Loucy (cell line): ENCODE data around the gene PUS10.

Experiments used
- H2AFZ ChIP-seq: fragments of 200-600 bp; sonication (generic); 2 replicates; pipeline ENCODE4 v1.6.0; 2016; ENCODE audit warnings: antibody characterized with exemption, mild to moderate bottlenecking, low read length, moderate library complexity
- H3F3A ChIP-seq: fragments of 200-600 bp; 2 replicates; pipeline ENCODE4 v1.6.0; 2016; ENCODE audit warnings: antibody characterized with exemption, low read depth, mild to moderate bottlenecking
- H3K27me3 ChIP-seq: fragments of 200-600 bp; sonication (generic); 2 replicates; pipeline ENCODE4 v1.6.1; 2014; ENCODE audit warnings: low read length, mild to moderate bottlenecking; ENCODE audit not compliant: insufficient read depth, poor library complexity, severe bottlenecking
- H3K36me3 ChIP-seq: fragments of 200-600 bp; sonication (generic); 2 replicates; pipeline ENCODE4 v1.6.1; 2016; ENCODE audit warnings: low read length; ENCODE audit not compliant: insufficient read depth
- H3K4me1 ChIP-seq: fragments of 200-600 bp; sonication (generic); 2 replicates; pipeline ENCODE4 v1.5.1; 2014; ENCODE audit warnings: low read length, mild to moderate bottlenecking; ENCODE audit not compliant: insufficient read depth, poor library complexity, severe bottlenecking
- H3K4me2 ChIP-seq: fragments of 200-600 bp; sonication (generic); 2 replicates; pipeline ENCODE4 v1.6.0; 2014; ENCODE audit warnings: antibody characterized with exemption, low read length, low read depth, mild to moderate bottlenecking; ENCODE audit not compliant: poor library complexity, severe bottlenecking
- H3K4me3 ChIP-seq: fragments of 200-600 bp; sonication (generic); 2 replicates; pipeline ENCODE4 v1.5.1; 2014; ENCODE audit warnings: low read length, mild to moderate bottlenecking, mixed read lengths; ENCODE audit not compliant: poor library complexity, severe bottlenecking
- H3K79me2 ChIP-seq: fragments of 200-600 bp; sonication (generic); 2 replicates; pipeline ENCODE4 v1.6.1; 2014; ENCODE audit warnings: low read length; ENCODE audit not compliant: insufficient read depth
- H3K9ac ChIP-seq: fragments of 200-600 bp; sonication (generic); 2 replicates; pipeline ENCODE4 v1.6.0; 2014; ENCODE audit warnings: mild to moderate bottlenecking, low read depth, low read length, moderate library complexity; ENCODE audit not compliant: poor library complexity, severe bottlenecking
- H3K9me2 ChIP-seq: fragments of 200-600 bp; sonication (generic); replicated peaks from 2 replicates; pipeline ENCODE4 v1.6.1; 2016; ENCODE audit warnings: low read depth, low read length, mixed read lengths
- H3K9me3 ChIP-seq: fragments of 200-600 bp; sonication (generic); 2 replicates; pipeline ENCODE4 v1.6.1; 2014; ENCODE audit warnings: mild to moderate bottlenecking, antibody characterized with exemption, low read length, low read depth; ENCODE audit not compliant: insufficient read depth
- H4K20me1 ChIP-seq: fragments of 200-600 bp; sonication (generic); 2 replicates; pipeline ENCODE4 v1.6.0; 2014; ENCODE audit warnings: antibody characterized with exemption, low read length, mild to moderate bottlenecking; ENCODE audit not compliant: insufficient read depth, poor library complexity, severe bottlenecking
- EZH2phosphoT487 ChIP-seq: fragments of 200-600 bp; IDR thresholded peaks from 2 replicates; pipeline ENCODE4 v1.6.1; 2018; ENCODE audit warnings: antibody characterized with exemption, mild to moderate bottlenecking, moderate library complexity, borderline replicate concordance
- TF ChIP-seq, protein P1 (sequence below): fragments of 200-600 bp; sonication (generic); conservative IDR thresholded peaks from 2 replicates; pipeline ENCODE4 v1.5.1; 2014; ENCODE audit warnings: mild to moderate bottlenecking, antibody characterized with exemption, low read length

PUS10 gene

DNA sequence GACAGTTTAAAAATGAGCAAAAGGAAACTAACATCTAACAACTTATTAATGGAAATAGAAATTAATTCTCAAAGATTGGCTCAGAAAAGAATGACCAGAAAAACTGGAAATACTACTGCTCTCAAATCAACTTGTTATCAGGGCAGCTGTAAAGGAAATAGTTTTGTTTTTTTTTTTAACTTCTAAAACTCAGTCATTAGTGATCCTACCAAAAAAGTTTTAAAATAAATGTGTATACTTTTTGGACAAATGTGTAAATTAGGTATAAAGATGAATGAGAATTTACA, 52.6 kb downstream of the PUS10 start:
- peak overlapping the region; percentile 1 for H3K9ac ChIP-seq
- no peaks in the 10 kb centered on the region for H3K36me3 ChIP-seq
- H3K9me3 ChIP-seq = no peaks in the 10 kb centered on the region
- H3K27me3 ChIP-seq = no peaks in the 10 kb centered on the region
- peaks cover 24% of the 10 kb centered on the region for H3K4me1 ChIP-seq
- H3F3A ChIP-seq = no peaks in the 10 kb centered on the region
- H3K79me2 ChIP-seq = no peaks in the 10 kb centered on the region
- TF ChIP-seq, protein P1, sequence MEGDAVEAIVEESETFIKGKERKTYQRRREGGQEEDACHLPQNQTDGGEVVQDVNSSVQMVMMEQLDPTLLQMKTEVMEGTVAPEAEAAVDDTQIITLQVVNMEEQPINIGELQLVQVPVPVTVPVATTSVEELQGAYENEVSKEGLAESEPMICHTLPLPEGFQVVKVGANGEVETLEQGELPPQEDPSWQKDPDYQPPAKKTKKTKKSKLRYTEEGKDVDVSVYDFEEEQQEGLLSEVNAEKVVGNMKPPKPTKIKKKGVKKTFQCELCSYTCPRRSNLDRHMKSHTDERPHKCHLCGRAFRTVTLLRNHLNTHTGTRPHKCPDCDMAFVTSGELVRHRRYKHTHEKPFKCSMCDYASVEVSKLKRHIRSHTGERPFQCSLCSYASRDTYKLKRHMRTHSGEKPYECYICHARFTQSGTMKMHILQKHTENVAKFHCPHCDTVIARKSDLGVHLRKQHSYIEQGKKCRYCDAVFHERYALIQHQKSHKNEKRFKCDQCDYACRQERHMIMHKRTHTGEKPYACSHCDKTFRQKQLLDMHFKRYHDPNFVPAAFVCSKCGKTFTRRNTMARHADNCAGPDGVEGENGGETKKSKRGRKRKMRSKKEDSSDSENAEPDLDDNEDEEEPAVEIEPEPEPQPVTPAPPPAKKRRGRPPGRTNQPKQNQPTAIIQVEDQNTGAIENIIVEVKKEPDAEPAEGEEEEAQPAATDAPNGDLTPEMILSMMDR = no peak
- no peak for TF ChIP-seq EZH2phosphoT487
- no peaks in the 10 kb centered on the region for H3K9me2 ChIP-seq
- H2AFZ ChIP-seq = peak overlapping the region; percentile 83
- peak overlapping the region; percentile 37 for H3K4me3 ChIP-seq
- H3K4me2 ChIP-seq = peak overlapping the region; percentile 47
- no peaks in the 10 kb centered on the region for H4K20me1 ChIP-seq

DNA sequence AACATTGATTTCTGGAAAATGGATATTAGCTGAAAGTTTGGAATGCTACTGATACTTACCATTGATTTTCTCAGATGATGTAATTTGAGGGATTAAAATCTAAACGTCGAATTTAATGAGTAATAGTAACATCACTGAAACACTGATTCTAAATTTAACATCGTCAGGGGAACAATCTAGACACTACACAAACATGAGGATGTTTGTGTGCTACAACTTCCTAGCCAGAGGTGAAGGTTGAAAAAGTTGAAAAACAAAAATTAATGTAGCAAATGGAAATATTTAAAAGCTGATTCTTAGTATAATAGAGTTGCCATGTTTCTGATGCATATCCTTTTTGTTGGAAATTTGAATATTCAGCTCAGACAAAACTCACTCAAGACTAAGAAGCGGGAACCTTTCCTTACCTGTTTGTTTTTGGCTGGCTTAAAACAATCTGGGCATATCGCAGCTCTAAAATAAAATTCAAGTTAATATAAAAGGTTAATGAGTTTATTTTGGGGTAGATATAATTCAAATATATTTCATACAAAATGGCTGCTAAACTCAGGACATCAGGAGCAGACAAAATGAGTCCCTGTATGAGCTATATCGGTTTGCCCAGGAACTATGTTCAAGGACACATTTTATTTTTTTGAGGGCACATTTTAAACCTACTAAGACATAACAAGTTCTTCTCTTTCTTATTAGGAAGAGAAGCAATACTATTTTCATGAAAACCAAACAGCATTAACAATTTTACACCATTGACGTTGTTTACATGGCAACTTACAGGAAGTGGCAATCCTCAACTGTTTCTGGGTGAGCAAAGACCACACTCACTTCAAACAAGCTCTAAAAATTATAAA, 53.2 kb downstream of the PUS10 start:
- Histone ChIP-seq H3K79me2 (no peaks in the 10 kb centered on the region), H4K20me1 (no peaks in the 10 kb centered on the region), H3K4me1 (peaks cover 24% of the 10 kb centered on the region), H3K4me3 (peak overlapping the region; percentile 37), H3K9me3 (no peaks in the 10 kb centered on the region), H3K9ac (peak overlapping the region; percentile 1), H3K27me3 (no peaks in the 10 kb centered on the region), H3F3A (no peaks in the 10 kb centered on the region), H2AFZ (peak overlapping the region; percentile 83), H3K9me2 (no peaks in the 10 kb centered on the region), H3K4me2 (peak overlapping the region; percentile 47), H3K36me3 (no peaks in the 10 kb centered on the region)
- TF ChIP-seq, protein P1 = no peak
- TF ChIP-seq EZH2phosphoT487 = no peak

DNA sequence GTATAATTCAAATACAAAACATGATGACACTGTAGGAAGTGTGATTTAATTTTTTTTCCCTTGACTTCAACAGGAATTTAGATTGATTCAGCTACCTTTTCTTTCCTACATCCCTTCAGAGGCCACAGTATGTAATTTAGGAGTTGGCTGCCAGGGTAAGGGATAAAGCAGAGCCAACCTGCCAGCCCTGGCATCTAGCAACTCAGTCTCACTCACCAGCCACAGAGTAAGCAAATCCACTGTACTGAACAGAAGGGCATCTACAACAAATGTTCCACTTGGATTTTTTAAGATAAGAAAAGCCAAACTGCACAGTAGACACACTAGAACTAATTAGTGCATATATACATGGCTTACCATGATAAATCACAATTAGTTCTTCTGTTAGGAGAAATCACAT, 54.9 kb downstream of the PUS10 start:
- no peak for TF ChIP-seq EZH2phosphoT487
- TF ChIP-seq, protein P1 = no peak
- H3K9ac ChIP-seq = no peak overlapping the region

More for the DNA sequence above, 54.9 kb downstream of the PUS10 start:
- no peaks in the 10 kb centered on the region for H4K20me1 ChIP-seq
- no peaks in the 10 kb centered on the region for H3K36me3 ChIP-seq
- H3F3A ChIP-seq = no peaks in the 10 kb centered on the region
- no peaks in the 10 kb centered on the region for H3K9me2 ChIP-seq
- no peaks in the 10 kb centered on the region for H3K79me2 ChIP-seq
- no peaks in the 10 kb centered on the region for H3K27me3 ChIP-seq
- H3K4me2 ChIP-seq = no peak overlapping the region
- H3K4me1 ChIP-seq = peaks cover 24% of the 10 kb centered on the region
- no peaks in the 10 kb centered on the region for H3K9me3 ChIP-seq
- no peak overlapping the region for H2AFZ ChIP-seq
- no peak overlapping the region for H3K4me3 ChIP-seq
